ENCODE results near the gene ANKS1A.

GRCh38 chr6:34920097-34920496, 31.0 kb downstream of the ANKS1A start:
- TF ChIP-seq, protein P1, sequence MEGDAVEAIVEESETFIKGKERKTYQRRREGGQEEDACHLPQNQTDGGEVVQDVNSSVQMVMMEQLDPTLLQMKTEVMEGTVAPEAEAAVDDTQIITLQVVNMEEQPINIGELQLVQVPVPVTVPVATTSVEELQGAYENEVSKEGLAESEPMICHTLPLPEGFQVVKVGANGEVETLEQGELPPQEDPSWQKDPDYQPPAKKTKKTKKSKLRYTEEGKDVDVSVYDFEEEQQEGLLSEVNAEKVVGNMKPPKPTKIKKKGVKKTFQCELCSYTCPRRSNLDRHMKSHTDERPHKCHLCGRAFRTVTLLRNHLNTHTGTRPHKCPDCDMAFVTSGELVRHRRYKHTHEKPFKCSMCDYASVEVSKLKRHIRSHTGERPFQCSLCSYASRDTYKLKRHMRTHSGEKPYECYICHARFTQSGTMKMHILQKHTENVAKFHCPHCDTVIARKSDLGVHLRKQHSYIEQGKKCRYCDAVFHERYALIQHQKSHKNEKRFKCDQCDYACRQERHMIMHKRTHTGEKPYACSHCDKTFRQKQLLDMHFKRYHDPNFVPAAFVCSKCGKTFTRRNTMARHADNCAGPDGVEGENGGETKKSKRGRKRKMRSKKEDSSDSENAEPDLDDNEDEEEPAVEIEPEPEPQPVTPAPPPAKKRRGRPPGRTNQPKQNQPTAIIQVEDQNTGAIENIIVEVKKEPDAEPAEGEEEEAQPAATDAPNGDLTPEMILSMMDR (conservative IDR thresholded peaks at IDR 0.05; ENCODE audit: low read depth, low read length): no peak
- TF ChIP-seq EZH2 (IDR thresholded peaks at IDR 0.05; ENCODE audit: borderline replicate concordance, low read depth, low read length, poor library complexity, severe bottlenecking): no peak
